Upper lobe of right lung (tissue), 1 donor: ENCODE data around the gene KCNAB2. TPM values are rescaled to one million over a fixed set of nuclear protein-coding genes. Genes with fewer than 3 reads are reported as not detected.

Source experiments
- ATAC-seq: fragments of 200-7000 bp; cut with Tn5 transposase; one replicate; pipeline ENCODE4 v1.9.1; 2020; ENCODE audit warnings: mild to moderate bottlenecking, moderate library complexity
- DNase-seq: peaks from one replicate; pipeline ENCODE4 v3.0.0-alpha.2; 2020
- H3K27ac ChIP-seq: fragments of 200-600 bp; one replicate; pipeline ENCODE4 v1.8.0; 2022
- H3K27me3 ChIP-seq: fragments of 200-600 bp; one replicate; pipeline ENCODE4 v1.8.0; 2022; ENCODE audit warnings: mild to moderate bottlenecking
- H3K36me3 ChIP-seq: fragments of 200-600 bp; one replicate; pipeline ENCODE4 v1.8.0; 2022
- H3K4me1 ChIP-seq: fragments of 200-600 bp; one replicate; pipeline ENCODE4 v1.8.0; 2022
- H3K4me3 ChIP-seq: fragments of 200-600 bp; one replicate; pipeline ENCODE4 v1.8.0; 2022; ENCODE audit warnings: mild to moderate bottlenecking
- H3K9me3 ChIP-seq: fragments of 200-600 bp; one replicate; pipeline ENCODE4 v1.8.0; 2022
- intact Hi-C: fragments of 100-400 bp; cut with DNase I; formaldehyde crosslinking; loops from one replicate; pipeline ENCODE4 v1.11.0; 2022
- total RNA-seq: library from RNA; stranded (reverse); fragmentation: NEBNext Ultra II Directional; extraction: Animal tissue kit (Norgen Biotek cat#: 25700); gene quantifications from one replicate; pipeline ENCODE4 v1.2.1, GENCODE V29; 2021
- TF ChIP-seq, protein P1 (sequence below): fragments of 200-600 bp; IDR thresholded peaks from one replicate; pipeline ENCODE4 v1.8.0; 2022; ENCODE audit warnings: antibody characterized with exemption
- donor health status: DM: no; HTN: yes; CAD: no; lungs with severe emphysema.

Gene KCNAB2
- total RNA-seq, 1 donor from 2014 or later, result 60.4 TPM

DNA sequence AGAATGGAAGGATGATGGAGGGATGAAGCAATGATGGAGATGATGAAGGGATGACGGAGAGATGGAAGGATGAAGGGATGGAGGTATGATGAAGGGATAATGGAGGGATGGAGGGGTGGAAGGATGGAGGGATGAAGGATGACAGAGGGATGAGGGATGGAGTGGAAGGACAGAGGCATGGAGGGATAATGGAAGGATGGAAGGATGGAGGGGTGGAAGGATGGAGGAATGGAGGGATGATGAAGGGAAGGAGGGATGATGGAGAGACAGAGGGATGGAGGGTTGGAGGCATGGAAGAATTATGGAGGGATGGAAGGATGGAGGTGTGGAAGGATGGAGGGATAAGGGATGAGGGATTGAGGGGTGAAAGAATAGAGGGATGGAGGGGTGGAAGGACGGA lies 62.8 kb downstream of the KCNAB2 start:
- intact Hi-C loops, result no loop called here
- peaks cover 12% of the 10 kb centered on the region for H3K27me3 ChIP-seq
- H3K27ac ChIP-seq, result no peak overlapping the region
- H3K4me1 ChIP-seq, result no peaks in the 10 kb centered on the region
- TF ChIP-seq, protein P1, sequence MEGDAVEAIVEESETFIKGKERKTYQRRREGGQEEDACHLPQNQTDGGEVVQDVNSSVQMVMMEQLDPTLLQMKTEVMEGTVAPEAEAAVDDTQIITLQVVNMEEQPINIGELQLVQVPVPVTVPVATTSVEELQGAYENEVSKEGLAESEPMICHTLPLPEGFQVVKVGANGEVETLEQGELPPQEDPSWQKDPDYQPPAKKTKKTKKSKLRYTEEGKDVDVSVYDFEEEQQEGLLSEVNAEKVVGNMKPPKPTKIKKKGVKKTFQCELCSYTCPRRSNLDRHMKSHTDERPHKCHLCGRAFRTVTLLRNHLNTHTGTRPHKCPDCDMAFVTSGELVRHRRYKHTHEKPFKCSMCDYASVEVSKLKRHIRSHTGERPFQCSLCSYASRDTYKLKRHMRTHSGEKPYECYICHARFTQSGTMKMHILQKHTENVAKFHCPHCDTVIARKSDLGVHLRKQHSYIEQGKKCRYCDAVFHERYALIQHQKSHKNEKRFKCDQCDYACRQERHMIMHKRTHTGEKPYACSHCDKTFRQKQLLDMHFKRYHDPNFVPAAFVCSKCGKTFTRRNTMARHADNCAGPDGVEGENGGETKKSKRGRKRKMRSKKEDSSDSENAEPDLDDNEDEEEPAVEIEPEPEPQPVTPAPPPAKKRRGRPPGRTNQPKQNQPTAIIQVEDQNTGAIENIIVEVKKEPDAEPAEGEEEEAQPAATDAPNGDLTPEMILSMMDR, result no peak
- no peaks in the 10 kb centered on the region for H3K36me3 ChIP-seq
- H3K9me3 ChIP-seq, result no peaks in the 10 kb centered on the region
- DNase-seq, result no peak
- no peak for ATAC-seq
- H3K4me3 ChIP-seq, result no peak overlapping the region

DNA sequence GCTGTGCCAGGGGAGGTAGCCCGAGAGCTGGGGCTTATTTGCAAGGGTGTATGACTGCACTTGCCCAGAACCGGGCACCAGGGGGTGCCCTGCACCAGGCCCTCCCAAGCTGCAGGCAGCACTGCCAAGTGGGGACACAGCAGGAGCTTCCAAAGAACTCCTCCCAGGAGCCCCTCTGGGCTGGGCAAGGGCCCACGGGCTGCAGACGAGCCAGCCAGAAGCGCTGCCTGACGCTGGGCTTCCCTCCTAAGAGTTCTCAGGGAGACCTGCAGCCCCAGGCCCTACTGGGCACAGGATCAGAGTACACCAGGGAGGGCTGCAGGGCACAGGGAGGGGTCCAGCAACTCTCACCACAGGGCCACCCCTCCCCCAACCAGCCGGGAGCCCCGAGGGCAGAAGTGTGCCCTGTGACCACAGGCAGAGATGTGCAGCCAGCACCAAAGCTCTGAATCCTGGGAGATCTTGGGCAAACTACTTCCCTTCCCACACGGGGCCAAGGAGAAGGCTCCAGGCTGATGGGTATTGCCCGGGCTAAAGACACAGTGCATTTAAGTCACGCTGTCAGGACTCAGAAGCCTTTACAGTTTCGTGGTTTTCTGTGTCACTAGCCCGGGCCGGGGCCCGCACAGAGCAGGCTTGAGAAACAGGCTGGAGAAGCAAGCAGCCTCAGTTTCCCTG lies 63.4 kb downstream of the KCNAB2 start:
- Histone ChIP-seq H3K27ac (no peak overlapping the region), H3K4me1 (no peaks in the 10 kb centered on the region), H3K4me3 (no peak overlapping the region), H3K27me3 (peaks cover 9% of the 10 kb centered on the region), H3K36me3 (no peaks in the 10 kb centered on the region), H3K9me3 (no peaks in the 10 kb centered on the region)
- intact Hi-C loops, result no loop called here
- ATAC-seq, result peak; percentile 76
- TF ChIP-seq, protein P1, result peak; percentile 41
- peak; percentile 75 for DNase-seq

DNA sequence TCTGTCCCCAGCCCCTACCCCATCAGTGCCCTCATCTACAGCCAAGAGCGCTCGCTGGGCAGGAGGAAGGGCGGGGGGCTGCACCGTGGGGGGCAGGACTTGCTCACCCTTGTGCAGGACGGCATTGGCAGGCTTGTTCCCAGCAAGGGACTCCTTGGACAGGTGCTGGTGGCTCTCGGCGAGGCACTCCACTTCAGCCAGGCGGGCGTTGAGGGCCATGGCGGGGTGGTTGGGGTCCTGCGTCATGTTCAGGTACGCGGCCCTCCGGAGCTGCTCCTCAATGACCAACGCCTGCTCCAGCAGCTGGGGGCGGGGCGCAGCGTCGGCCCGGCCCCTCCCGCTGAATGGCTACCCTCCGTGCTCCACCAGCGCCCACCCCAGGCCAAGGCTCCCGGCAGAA lies 64.0 kb downstream of the KCNAB2 start:
- TF ChIP-seq, protein P1, result no peak

DNA sequence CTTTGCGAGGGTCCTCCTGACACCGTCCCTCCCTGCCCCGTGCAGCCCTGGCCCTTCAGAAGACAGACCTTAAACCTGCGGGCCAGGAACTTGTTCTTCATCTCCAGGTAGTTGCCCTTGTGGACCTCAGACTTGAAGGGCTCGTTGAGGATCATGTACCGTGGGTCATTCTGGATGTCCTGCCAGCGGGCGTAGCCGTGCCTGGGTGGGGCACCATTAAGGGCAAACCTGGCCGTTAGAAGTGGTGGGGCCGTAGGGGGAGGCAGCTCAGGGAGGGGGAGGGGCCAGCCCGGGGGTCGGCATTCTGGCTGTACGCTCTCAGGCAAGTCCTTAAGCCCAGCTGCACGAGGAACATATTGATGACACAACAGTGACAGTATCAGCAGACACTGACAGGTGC lies 64.6 kb downstream of the KCNAB2 start:
- Histone ChIP-seq H3K27ac (no peak overlapping the region), H3K27me3 (no peaks in the 10 kb centered on the region), H3K4me3 (no peak overlapping the region), H3K36me3 (no peaks in the 10 kb centered on the region), H3K9me3 (no peaks in the 10 kb centered on the region), H3K4me1 (no peaks in the 10 kb centered on the region)
- DNase-seq, result peak; percentile 56
- ATAC-seq, result no peak
- TF ChIP-seq, protein P1, result no peak
- intact Hi-C loops, result no loop called here

More for the DNA sequence above, 64.0 kb downstream of the KCNAB2 start:
- H3K27ac ChIP-seq, result no peak overlapping the region
- DNase-seq, result peak; percentile 54
- H3K4me1 ChIP-seq, result no peaks in the 10 kb centered on the region
- no peaks in the 10 kb centered on the region for H3K36me3 ChIP-seq
- no peak for ATAC-seq
- H3K4me3 ChIP-seq, result no peak overlapping the region
- intact Hi-C loops, result no loop called here
- H3K9me3 ChIP-seq, result no peaks in the 10 kb centered on the region
- peaks cover 3% of the 10 kb centered on the region for H3K27me3 ChIP-seq

DNA sequence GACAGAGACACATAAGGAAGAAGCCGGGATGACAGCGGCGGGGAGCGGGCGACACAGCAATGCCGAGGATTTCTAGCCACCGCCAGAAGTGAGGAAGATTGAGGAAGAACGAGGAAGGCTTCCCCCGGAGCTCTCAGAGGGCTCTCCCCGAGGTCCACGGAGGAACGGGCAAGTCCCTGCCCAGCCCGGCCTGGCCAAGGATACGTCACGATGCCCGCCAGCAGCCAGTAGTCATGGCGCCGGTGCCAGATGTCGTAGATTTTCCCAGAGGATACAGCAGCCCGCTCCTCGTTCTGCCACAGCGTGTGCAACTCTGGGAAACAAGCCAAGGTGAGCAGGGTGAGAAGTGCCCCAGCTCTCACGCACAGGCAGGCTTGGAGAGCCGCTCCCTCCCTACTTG lies 65.9 kb downstream of the KCNAB2 start:
- no peaks in the 10 kb centered on the region for H3K27me3 ChIP-seq
- no peaks in the 10 kb centered on the region for H3K36me3 ChIP-seq
- no peak for ATAC-seq
- no peak overlapping the region for H3K4me3 ChIP-seq
- peak; percentile 57 for DNase-seq
- TF ChIP-seq, protein P1, result no peak
- H3K4me1 ChIP-seq, result no peaks in the 10 kb centered on the region
- intact Hi-C loops, result no loop called here
- H3K27ac ChIP-seq, result no peak overlapping the region
- H3K9me3 ChIP-seq, result no peaks in the 10 kb centered on the region
